Endodermal cell (in vitro differentiated cells): ENCODE results near the gene CR2. TPM values are rescaled to one million over a fixed set of nuclear protein-coding genes. Genes with fewer than 3 reads are reported as not detected.

ENCODE experiments used
- DNase-seq: peaks from one replicate; pipeline ENCODE4 v3.0.0-alpha.2; 2017
- H3K27ac ChIP-seq: 2 replicates; pipeline ENCODE4 v1.5.1; 2013; ENCODE audit warnings: mild to moderate bottlenecking, low read depth, low read length, moderate library complexity
- H3K27me3 ChIP-seq: 2 replicates; pipeline ENCODE4 v1.6.1; 2013; ENCODE audit warnings: mild to moderate bottlenecking, low read length, moderate library complexity; ENCODE audit not compliant: insufficient read depth, control insufficient read depth, poor library complexity, severe bottlenecking
- H3K36me3 ChIP-seq: 2 replicates; pipeline ENCODE4 v1.7.0; 2013; ENCODE audit warnings: mild to moderate bottlenecking, low read length, moderate library complexity; ENCODE audit not compliant: control insufficient read depth, insufficient read depth
- H3K4me1 ChIP-seq: one replicate; pipeline ENCODE4 v1.7.0; 2013; ENCODE audit warnings: low read length; ENCODE audit not compliant: control insufficient read depth, insufficient read depth
- H3K4me3 ChIP-seq: 2 replicates; pipeline ENCODE4 v1.5.1; 2013; ENCODE audit warnings: mild to moderate bottlenecking, low read length, moderate library complexity
- H3K9ac ChIP-seq: 2 replicates; pipeline ENCODE4 v1.6.1; 2013; ENCODE audit warnings: mild to moderate bottlenecking, low read length, moderate library complexity; ENCODE audit not compliant: poor library complexity, severe bottlenecking; ENCODE audit errors: extremely low read depth
- H3K9me3 ChIP-seq: 2 replicates; pipeline ENCODE4 v1.6.1; 2013; ENCODE audit warnings: mild to moderate bottlenecking, low read length, moderate library complexity; ENCODE audit not compliant: control insufficient read depth
- H3K27ac Mint-ChIP-seq: 2 replicates; pipeline ENCODE4 v1.8.0; 2020; ENCODE audit warnings: mixed read lengths
- H3K27me3 Mint-ChIP-seq: 2 replicates; pipeline ENCODE4 v1.8.0; 2021; ENCODE audit warnings: mild to moderate bottlenecking, mixed read lengths; ENCODE audit not compliant: insufficient read depth
- H3K36me3 Mint-ChIP-seq: 2 replicates; pipeline ENCODE4 v1.8.0; 2020; ENCODE audit warnings: low read depth, mixed read lengths
- H3K4me1 Mint-ChIP-seq: 2 replicates; pipeline ENCODE4 v1.8.0; 2020; ENCODE audit warnings: mixed read lengths
- H3K4me3 Mint-ChIP-seq: 2 replicates; pipeline ENCODE4 v1.8.0; 2020; ENCODE audit warnings: mild to moderate bottlenecking, moderate library complexity, mixed read lengths
- H3K9me3 Mint-ChIP-seq: 2 replicates; pipeline ENCODE4 v1.8.0; 2020; ENCODE audit warnings: mild to moderate bottlenecking, mixed read lengths
- CTCF ChIP-seq: fragments of 200-600 bp; sonication (generic); conservative IDR thresholded peaks from 2 replicates; pipeline ENCODE4 v1.5.0; 2021; ENCODE audit warnings: antibody characterized with exemption, mild to moderate bottlenecking
- WGBS, 2 experiments: methylation state at CpG; one replicate each; pipeline versions ENCODE4 v1.1.5 to v1.1.7; 2013; ENCODE audit warnings: missing lambda C conversion rate in 2 of 2, mixed read lengths in 1 of 2; ENCODE audit not compliant: insufficient coverage in 1 of 2, insufficient read length in 1 of 2; 5-methylcytosine and 5-hydroxymethylcytosine counted together
- total RNA-seq, 2 donors: library from RNA; stranded (reverse); fragmentation: NEBNext Ultra II Directional in 1 of 2; extraction: Animal tissue kit (Norgen Biotek cat#: 25700) in 1 of 2; gene quantifications; 2 replicates in 1 of 2; 3 replicates in 1 of 2; pipeline ENCODE4 v1.2.1, GENCODE V29; 2021

Gene CR2
- total RNA-seq, 2 donors from 2014 or later: 0.48 to 2.1 TPM

DNA sequence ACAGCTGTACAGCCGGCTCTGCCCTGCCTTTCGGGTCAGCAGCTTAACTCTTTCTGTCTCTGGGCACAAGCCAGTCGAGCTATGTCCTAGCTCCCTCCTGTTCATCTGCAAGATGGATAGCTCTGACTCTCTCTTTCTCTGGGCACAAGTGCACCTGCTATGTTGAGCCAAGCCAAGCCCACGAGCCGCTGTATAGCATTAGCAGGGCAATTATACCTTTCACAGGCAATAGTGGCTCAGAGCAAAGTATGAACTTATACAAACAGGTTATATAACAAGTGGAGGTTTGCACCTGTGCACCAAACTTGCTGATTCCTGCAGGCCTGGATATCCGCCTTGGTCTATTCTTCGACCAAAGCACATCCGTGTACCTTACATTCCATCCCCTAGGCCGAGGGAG, 33.0 kb upstream of the CR2 start:
- H3K27me3 Mint-ChIP-seq: peaks cover 2% of the 10 kb centered on the region

DNA sequence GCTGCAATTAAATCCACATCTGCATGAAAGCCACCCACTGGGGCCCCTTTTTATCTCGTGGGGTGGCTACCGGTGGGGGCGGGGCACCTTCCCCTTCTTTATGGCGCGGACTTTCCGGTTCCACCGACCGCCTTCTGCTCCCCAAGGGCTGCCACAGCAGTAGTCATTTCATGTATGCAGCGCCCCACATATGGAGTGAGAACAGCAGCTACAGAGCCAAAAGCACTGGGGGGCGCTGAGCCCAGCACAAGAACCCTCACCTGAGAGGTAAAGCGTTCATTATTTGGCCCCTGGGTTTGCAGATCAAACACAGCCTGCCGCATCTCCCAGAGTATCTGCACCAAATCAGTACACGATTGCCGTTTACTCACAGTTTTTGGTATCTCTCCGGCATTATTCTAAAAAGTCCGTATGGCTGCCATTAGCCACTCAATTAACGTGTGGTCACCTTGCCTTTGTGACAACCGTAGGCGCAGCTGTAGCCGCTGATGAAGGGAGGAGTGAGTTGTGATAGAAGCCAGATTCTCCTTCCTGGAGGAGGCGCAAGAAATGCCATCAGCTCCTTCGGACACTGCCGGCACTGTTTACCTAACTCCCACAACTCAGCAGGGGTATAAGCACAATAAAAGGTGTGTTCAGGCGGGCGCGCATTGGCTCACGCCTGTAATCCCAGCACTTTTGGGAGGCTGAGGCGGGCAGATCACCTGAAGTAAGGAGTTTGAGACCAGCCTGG, 30.4 kb upstream of the CR2 start:
- TF ChIP-seq CTCF: peak; percentile 36
- peaks cover 18% of the 10 kb centered on the region for H3K9me3 ChIP-seq
- no peaks in the 10 kb centered on the region for H3K4me1 ChIP-seq
- H3K27me3 Mint-ChIP-seq: peaks cover 2% of the 10 kb centered on the region
- H3K36me3 ChIP-seq: no peaks in the 10 kb centered on the region
- H3K9ac ChIP-seq: no peak overlapping the region
- H3K4me3 ChIP-seq: no peak overlapping the region
- peaks cover 16% of the 10 kb centered on the region for H3K9me3 Mint-ChIP-seq
- DNase-seq: peak; percentile 81
- H3K27me3 ChIP-seq: no peaks in the 10 kb centered on the region
- peak overlapping the region; percentile 47 for H3K4me3 Mint-ChIP-seq
- H3K4me1 Mint-ChIP-seq: peaks cover 5% of the 10 kb centered on the region
- H3K27ac ChIP-seq: no peak overlapping the region
- 85 to 92% methylated on average over 22 to 28 of the region's 28 CpGs for WGBS, 2 experiments
- no peak overlapping the region for H3K27ac Mint-ChIP-seq
- H3K36me3 Mint-ChIP-seq: no peaks in the 10 kb centered on the region

More for the DNA sequence above, 33.0 kb upstream of the CR2 start:
- Mint-ChIP-seq H3K27ac (no peak overlapping the region), H3K4me3 (no peak overlapping the region), H3K36me3 (no peaks in the 10 kb centered on the region), H3K9me3 (no peaks in the 10 kb centered on the region), H3K4me1 (peaks cover 5% of the 10 kb centered on the region)
- Histone ChIP-seq H3K36me3 (no peaks in the 10 kb centered on the region), H3K27ac (no peak overlapping the region), H3K4me1 (no peaks in the 10 kb centered on the region), H3K4me3 (no peak overlapping the region), H3K27me3 (no peaks in the 10 kb centered on the region), H3K9ac (no peak overlapping the region), H3K9me3 (no peaks in the 10 kb centered on the region)
- 93 to 97% methylated on average over 7 to 9 of the region's 9 CpGs for WGBS, 2 experiments
- no peak for DNase-seq
- no peak for TF ChIP-seq CTCF

- no peak overlapping the region for H3K4me3 Mint-ChIP-seq
- Histone ChIP-seq H3K27ac (no peak overlapping the region), H3K9ac (no peak overlapping the region), H3K9me3 (peaks cover 18% of the 10 kb centered on the region), H3K27me3 (no peaks in the 10 kb centered on the region), H3K36me3 (no peaks in the 10 kb centered on the region), H3K4me1 (no peaks in the 10 kb centered on the region), H3K4me3 (no peak overlapping the region)
- no peaks in the 10 kb centered on the region for H3K36me3 Mint-ChIP-seq
- H3K27ac Mint-ChIP-seq: no peak overlapping the region
- DNase-seq: peak; percentile 52
- peaks cover 5% of the 10 kb centered on the region for H3K27me3 Mint-ChIP-seq
- H3K9me3 Mint-ChIP-seq: peaks cover 18% of the 10 kb centered on the region
- WGBS, 2 experiments: 90 to 97% methylated on average over 10 to 17 of the region's 17 CpGs
- H3K4me1 Mint-ChIP-seq: peaks cover 5% of the 10 kb centered on the region
- TF ChIP-seq CTCF: no peak
Observed at GRCh38 chr1:207424570-207425131, 29.5 kb upstream of the CR2 start.
